Ectodermal cell (in vitro differentiated cells): ENCODE measurements around the gene CCDC78.

ENCODE experiments used
- H3K27ac ChIP-seq: 2 replicates; pipeline ENCODE4 v1.7.0; 2013; ENCODE audit warnings: mild to moderate bottlenecking, low read depth, low read length; ENCODE audit not compliant: insufficient read depth, poor library complexity, severe bottlenecking
- H3K27me3 ChIP-seq: 2 replicates; pipeline ENCODE4 v1.7.0; 2013; ENCODE audit warnings: mild to moderate bottlenecking, low read length; ENCODE audit not compliant: insufficient read depth, control insufficient read depth, poor library complexity, severe bottlenecking
- H3K36me3 ChIP-seq: one replicate; pipeline ENCODE4 v1.7.0; 2013; ENCODE audit warnings: low read length; ENCODE audit not compliant: control insufficient read depth, insufficient read depth
- H3K4me1 ChIP-seq: one replicate; pipeline ENCODE4 v1.7.0; 2013; ENCODE audit warnings: low read length; ENCODE audit not compliant: control insufficient read depth, insufficient read depth
- H3K4me3 ChIP-seq: 2 replicates; pipeline ENCODE4 v1.7.0; 2013; ENCODE audit warnings: low read depth, low read length, control low read depth; ENCODE audit not compliant: insufficient read depth
- H3K9me3 ChIP-seq: 2 replicates; pipeline ENCODE4 v1.7.0; 2013; ENCODE audit warnings: mild to moderate bottlenecking, low read length, moderate library complexity; ENCODE audit not compliant: control insufficient read depth
- WGBS, 2 experiments: methylation state at CpG; one replicate each; pipeline ENCODE4 v1.1.7; 2013; ENCODE audit warnings: missing lambda C conversion rate in 2 of 2; 5-methylcytosine and 5-hydroxymethylcytosine counted together

Gene CCDC78

DNA sequence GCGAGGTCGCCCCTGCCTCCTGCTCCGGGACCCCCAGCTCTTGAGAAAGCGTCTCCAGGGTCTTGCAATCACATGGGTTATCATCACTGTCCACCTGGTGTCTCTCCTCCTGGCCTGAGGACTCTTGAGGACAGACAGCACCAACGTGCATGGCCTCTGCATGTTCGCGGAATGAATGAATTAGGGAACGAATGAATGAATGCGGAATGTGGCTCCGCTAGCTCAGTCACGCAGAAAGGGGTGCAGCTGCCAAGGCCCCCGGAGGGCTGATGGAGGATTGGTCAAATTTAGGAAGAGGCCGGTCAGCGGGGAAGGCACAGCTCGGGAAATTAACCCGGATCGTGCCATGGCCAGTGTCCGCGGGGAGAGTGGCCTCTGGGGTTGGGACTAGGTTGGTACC, 23.9 kb downstream of the CCDC78 start:
- no peak overlapping the region for H3K27ac ChIP-seq
- WGBS, 2 experiments, result 84% methylated on average over 19 of the region's 19 CpGs
- H3K4me1 ChIP-seq, result peaks cover 12% of the 10 kb centered on the region
- H3K36me3 ChIP-seq, result no peaks in the 10 kb centered on the region
- H3K9me3 ChIP-seq, result no peaks in the 10 kb centered on the region
- H3K27me3 ChIP-seq, result peaks cover 100% of the 10 kb centered on the region
- no peak overlapping the region for H3K4me3 ChIP-seq

DNA sequence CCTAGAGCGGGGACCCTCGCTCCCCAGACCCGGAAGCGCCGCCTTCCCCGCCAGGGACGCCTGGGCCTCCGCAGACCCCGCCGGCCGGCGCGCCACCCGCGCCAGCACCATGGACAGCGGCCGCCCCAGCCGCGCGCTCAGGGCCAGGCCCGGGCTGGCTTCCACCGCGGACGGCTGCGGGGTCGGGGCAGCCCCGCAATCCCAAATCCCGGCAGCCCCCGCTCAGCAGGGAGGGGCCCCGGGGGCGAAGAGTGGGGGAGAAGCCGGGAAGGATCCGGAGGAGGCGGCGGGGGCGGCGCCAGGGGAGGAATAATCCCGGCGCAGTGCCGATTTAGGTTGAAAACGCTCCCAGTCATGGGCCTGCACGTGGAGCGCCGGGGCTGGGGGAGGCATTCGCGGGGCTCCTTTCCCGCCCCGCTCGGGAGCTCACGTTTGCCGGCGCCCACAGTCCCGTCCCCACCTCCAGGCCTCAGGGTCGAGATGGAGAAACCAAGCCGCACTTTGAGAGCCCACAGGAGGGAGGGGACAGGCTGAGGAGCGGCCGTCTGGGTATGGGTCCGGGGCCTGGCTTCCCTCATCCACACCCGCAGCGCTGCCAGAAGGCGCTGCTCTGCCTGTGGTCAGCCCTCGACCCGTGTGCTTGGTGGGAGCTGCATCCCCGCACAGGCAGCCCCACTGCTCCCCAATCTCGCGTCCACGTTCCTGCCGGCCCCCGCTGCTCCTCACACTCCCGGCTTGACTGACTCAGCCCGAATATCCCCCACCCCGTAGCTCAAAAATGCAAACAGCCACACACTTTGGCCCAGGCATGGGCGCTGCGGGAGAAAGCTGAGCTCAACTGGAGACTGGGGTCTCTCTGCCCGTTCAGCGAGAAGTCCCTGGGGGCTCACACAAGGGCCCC, 25.3 kb downstream of the CCDC78 start:
- Histone ChIP-seq H3K36me3 (no peaks in the 10 kb centered on the region), H3K4me3 (no peak overlapping the region), H3K4me1 (peaks cover 5% of the 10 kb centered on the region), H3K9me3 (no peaks in the 10 kb centered on the region), H3K27me3 (peaks cover 99% of the 10 kb centered on the region), H3K27ac (no peak overlapping the region)
- 7 to 8% methylated on average over 76 of the region's 76 CpGs for WGBS, 2 experiments

DNA sequence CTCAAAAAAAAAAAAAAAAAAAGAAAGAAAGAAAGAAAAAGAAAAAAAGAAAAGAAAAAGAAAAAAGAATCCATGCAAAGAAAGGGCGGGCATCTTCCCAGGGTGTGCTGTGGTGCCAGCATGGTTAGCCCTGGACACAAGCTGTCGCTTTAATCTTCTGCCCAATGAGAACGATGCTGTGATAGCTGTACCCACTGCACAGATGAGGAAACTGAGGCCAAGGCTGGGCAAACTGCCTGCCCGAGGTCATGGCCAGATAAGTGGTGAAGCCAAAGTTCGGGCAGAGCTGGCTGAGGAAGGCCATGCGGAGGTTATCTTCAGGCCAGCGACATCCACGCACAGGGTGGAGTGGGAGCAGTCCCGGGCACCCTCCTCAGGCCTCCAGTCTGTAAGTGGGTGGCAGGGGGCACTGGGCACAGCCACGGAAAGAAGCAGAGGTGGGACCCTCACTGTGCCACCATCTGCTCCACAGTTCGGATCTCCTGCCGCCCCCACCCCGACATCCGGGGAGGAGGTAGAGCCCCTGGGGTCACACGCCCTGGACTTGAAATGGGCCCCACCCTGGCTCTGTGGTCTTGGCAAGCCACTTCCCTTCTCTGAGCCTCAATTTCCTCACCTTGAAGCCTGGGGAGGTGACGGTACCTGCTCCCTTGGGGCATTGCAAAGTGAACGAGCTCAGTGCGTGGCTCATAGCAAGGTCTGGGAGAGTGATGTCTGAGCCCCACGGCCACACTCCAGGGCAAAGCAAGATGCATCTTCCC, 27.2 kb downstream of the CCDC78 start:
- 77 to 79% methylated on average over 19 of the region's 19 CpGs for WGBS, 2 experiments
- no peak overlapping the region for H3K27ac ChIP-seq
- no peak overlapping the region for H3K4me3 ChIP-seq
- H3K36me3 ChIP-seq, result no peaks in the 10 kb centered on the region
- H3K4me1 ChIP-seq, result peaks cover 10% of the 10 kb centered on the region
- no peaks in the 10 kb centered on the region for H3K9me3 ChIP-seq
- peaks cover 99% of the 10 kb centered on the region for H3K27me3 ChIP-seq

DNA sequence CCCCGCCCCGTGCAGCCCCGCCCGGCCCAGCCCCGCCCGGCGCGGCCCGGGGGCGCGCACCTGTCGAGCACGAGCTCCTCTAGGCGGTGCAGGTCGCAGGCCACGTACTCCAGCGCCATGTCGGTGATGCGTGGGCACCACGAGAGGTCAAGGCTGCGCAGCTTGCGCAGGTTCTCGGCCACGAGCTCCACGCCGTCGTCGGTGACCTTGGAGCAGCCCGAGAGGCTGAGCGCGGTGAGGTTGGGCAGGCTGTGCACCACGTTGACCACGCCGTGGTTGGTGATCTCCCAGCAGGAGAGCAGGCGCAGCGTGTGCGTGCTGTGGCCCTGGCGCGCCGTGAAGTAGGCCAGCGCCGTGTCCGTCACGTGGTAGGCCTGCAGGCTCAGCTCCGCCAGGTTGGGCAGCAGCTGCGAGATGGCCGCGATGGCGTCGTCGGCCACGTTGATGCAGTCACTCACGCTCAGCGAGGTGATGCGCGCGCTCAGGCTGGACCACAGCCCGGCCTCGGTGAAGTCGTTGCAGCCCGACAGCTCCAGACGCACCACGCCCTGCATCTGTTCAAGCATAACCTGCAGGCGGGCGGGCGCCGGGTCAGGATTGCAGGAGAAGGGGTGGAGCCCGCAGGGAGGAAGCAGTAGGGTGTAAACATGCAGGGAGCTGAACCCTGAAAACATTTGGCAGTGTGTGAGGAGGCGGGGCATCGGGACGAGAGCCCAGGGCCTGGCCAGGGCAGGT, 30.7 kb downstream of the CCDC78 start:
- Histone ChIP-seq H3K9me3 (no peaks in the 10 kb centered on the region), H3K4me3 (no peak overlapping the region), H3K27me3 (peaks cover 96% of the 10 kb centered on the region), H3K4me1 (peaks cover 11% of the 10 kb centered on the region), H3K36me3 (no peaks in the 10 kb centered on the region), H3K27ac (no peak overlapping the region)
- WGBS, 2 experiments, result 12 to 13% methylated on average over 71 of the region's 71 CpGs

DNA sequence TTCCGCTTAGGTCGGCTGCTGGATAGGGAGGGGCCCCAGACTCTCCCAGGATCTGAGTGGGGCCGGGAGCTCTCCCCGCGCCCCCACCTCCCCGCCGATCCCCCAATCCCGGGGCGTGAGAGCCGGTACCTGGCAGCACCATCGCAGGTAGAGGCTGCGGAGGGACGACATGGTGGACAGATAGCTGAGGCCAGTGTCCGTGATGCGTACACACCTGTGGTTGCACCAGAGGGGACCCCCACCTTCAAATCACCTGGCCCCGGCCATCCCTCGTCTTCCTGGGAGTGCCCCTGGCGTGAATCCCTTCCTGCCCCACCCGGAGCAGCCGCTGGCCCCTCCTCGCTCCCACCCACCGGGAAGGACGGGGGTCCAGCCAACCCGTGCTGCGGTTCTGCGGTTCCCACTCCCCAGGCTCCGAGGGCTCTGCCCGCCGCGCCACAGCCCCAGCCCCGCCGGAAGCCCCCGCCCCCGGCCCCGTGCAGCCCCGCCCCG, 31.3 kb downstream of the CCDC78 start:
- Histone ChIP-seq H3K4me3 (peak overlapping the region; percentile 25), H3K36me3 (no peaks in the 10 kb centered on the region), H3K4me1 (peaks cover 11% of the 10 kb centered on the region), H3K9me3 (no peaks in the 10 kb centered on the region), H3K27me3 (peaks cover 90% of the 10 kb centered on the region), H3K27ac (no peak overlapping the region)
- 3 to 4% methylated on average over 37 of the region's 37 CpGs for WGBS, 2 experiments

DNA sequence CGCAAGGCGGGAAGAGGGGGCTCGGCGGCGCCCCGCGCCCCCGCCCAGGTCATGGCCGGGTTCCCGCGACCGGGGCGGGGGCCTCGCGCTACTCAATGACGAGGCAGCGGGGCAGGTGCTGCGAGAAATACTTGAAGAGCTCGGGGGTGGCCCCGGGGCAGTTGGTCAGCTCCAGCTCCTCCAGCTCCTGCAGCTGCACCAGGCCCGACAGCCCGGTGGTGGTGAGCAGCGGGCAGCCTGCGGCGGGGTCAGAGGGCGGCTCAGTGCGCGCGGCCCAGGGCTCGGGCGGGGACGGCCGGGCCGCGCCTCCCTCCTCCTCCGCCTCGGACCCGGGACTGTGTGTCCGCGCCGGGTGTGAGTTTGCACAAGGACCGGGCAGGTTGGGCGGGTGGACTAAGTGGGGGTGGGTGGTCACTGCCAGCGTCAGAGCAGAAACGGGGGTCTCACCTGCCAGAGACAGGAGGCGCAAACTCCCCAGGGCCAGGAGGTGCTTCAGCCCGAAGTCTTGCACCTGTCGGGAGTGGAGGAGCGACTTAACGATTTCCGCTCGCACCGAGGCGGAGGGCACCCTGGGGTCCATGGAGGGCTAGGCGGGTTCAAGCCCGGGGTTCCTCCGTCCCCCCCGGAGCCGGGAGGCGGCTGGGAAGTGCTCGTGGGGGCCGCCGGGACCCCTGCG, 31.9 kb downstream of the CCDC78 start:
- no peaks in the 10 kb centered on the region for H3K9me3 ChIP-seq
- H3K27me3 ChIP-seq, result peaks cover 84% of the 10 kb centered on the region
- H3K4me1 ChIP-seq, result peaks cover 14% of the 10 kb centered on the region
- H3K4me3 ChIP-seq, result peak overlapping the region; percentile 25
- WGBS, 2 experiments, result 3 to 4% methylated on average over 64 of the region's 64 CpGs
- H3K27ac ChIP-seq, result no peak overlapping the region
- H3K36me3 ChIP-seq, result no peaks in the 10 kb centered on the region

DNA sequence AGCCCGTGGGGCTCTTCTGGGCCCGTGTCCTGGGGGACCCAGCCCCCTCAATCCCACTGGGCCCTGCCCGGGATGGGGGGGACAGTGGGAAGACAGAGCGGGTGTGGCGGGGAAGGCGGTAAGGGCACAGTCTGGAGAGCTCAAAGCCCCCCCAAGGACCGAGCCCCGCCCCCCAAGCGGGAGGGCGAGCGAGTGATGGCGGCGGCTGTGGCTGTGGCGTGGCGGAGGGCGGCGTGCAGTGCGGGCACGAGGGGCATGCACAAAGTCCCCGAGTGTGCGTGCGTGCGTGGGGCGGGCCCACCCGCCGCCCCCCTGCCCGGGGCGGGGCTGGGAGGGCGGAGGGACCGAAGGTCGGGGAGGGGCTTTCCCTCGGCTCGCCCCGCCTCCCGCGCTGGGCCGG, 32.5 kb downstream of the CCDC78 start:
- peaks cover 18% of the 10 kb centered on the region for H3K4me1 ChIP-seq
- H3K36me3 ChIP-seq, result no peaks in the 10 kb centered on the region
- no peaks in the 10 kb centered on the region for H3K9me3 ChIP-seq
- no peak overlapping the region for H3K27ac ChIP-seq
- peaks cover 79% of the 10 kb centered on the region for H3K27me3 ChIP-seq
- H3K4me3 ChIP-seq, result peak overlapping the region; percentile 25
- 2 to 4% methylated on average over 37 of the region's 37 CpGs for WGBS, 2 experiments

DNA sequence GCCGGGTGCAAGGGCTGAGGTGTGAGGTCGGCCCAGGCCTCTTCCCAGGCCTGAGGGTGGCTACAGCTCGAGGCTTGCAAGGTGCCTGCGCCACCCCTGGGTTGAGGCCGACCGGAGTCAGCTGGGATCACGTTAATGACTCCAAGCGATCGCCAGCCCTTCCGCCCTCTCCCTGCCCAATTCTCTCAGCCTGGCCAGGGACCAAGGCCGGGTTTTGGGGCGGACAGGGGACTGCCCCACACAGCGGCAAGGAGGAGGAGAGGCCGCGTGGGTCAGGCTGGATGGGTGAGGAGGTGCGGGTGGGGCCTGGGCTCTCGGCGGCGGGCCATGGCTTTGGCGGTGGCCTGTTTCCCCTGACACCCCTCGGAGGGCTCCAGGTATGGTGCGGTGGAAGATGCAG, 32.9 kb downstream of the CCDC78 start:
- Histone ChIP-seq H3K9me3 (no peaks in the 10 kb centered on the region), H3K4me1 (peaks cover 18% of the 10 kb centered on the region), H3K27me3 (peaks cover 75% of the 10 kb centered on the region), H3K4me3 (no peak overlapping the region), H3K36me3 (no peaks in the 10 kb centered on the region), H3K27ac (no peak overlapping the region)
- 43 to 46% methylated on average over 22 of the region's 22 CpGs for WGBS, 2 experiments

DNA sequence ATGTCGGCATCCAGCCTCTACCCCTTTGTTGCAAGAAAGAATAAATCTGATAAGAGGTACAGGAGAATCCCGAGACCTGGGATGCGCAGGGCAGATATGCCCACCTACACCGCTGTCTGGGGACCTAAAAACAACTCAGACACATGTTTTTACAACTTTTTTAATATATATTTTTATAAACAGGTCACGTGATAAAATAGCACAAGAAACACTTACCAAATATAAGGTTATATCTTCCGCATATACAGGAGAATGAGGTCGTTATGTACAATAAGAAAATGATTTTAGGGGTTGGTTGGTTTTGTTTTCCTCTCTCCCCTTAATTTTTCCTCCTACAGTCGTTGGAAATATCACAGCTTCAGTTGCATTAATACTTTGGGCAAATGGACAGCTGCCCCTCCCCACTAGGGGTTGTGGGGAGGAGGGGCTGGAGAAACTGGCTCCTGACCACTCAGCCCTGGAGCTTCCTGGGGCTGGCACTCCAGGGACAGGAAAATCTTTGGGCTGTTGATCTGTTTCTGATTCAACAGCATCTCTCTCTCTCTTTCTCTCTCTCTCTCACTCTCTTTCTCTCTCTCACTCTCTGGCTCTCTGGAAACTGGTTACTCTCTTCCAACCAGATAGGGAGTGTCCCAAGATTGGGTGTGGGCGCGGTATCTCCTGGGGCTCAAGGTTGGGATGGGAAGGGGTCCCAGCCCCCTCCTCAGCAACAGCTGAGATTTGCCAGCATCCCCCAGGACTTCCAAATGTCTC, 33.7 kb downstream of the CCDC78 start:
- Histone ChIP-seq H3K27me3 (peaks cover 66% of the 10 kb centered on the region), H3K36me3 (peaks cover 6% of the 10 kb centered on the region), H3K27ac (no peak overlapping the region), H3K9me3 (no peaks in the 10 kb centered on the region), H3K4me3 (no peak overlapping the region), H3K4me1 (peaks cover 18% of the 10 kb centered on the region)
- 80 to 81% methylated on average over 6 to 8 of the region's 10 CpGs for whole genome bisulfite sequencing, 2 experiments
